ENCODE measurements around the gene CYTIP.
A peak's percentile ranks its signal among the peaks of the same experiment; 100 is the strongest.

Gene CYTIP

DNA sequence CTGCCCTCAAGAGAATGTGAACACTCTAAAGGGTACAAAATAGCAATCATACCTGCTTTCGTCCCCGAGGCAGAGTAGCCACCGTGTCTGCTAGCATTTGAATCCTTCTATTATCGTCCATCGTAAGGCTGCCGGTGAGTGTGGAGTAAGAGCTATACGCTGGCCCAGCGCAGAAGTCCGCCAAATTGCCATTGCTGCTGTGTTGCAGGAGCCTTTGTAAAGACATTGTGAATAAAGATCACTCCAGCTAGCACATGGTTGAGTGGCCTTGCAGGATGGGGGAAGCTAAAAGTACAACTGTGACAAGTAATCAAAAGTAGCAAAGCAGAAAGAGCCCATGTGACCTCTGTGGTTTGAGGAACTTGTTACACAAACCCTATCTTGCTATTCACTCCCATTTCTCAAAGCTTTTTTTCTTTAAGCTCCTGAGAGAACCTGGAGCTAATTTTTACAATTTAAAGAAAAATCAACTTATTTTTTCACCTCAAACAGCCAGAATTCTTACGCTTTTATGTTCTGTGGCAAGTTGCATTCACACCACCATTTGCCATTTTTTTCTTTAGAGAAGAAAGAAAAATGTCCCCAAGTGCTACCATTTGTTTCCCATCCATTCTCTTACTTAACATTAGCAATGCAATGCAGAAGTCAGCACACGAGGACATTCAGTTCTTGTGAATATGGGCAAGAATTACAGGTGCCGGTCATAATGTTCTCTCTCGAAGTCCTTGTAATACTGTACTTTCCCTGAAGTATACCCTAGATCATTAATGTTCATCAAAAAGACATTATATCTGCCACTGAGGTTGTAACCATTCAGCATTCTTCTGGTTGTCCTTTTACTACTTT, at the start of gene CYTIP:
Gene CYTIP, minus strand, starts transcription at position 295 of the 846 bp plus-strand sequence. Its CDS starts 69 bp downstream, at position 226.
- DNase-seq (ENCODE audit: low read depth) = peak; percentile 39

DNA sequence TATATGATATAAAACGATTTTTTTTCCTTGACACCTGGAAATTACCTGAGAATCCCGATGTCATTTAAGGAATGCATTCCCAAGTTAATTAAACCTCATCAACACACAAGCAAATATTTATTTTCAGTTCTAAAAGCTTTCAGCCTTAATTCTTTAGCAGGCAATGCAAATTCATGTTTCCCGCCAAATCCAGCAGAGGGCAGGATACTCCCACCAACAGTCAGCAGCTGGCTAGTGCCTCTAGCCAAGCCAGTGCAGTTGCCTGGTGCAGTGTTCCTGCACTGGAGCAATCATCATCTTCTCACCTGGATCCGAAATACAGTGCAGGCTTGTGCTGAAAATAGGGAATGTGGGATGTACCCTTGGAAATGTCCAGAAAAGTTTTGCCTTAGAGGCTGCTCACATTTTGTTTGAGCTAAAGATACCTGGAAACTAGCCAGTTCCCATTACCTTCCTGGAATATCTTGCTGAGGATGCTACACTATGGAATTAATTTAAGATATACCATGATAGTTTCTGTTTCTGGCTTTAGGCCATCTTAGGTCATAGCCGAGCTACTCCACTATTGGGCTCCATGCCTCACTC, 48.4 kb upstream of the CYTIP start:
- DNase-seq (ENCODE audit: low read depth) = peak; percentile 30

DNA sequence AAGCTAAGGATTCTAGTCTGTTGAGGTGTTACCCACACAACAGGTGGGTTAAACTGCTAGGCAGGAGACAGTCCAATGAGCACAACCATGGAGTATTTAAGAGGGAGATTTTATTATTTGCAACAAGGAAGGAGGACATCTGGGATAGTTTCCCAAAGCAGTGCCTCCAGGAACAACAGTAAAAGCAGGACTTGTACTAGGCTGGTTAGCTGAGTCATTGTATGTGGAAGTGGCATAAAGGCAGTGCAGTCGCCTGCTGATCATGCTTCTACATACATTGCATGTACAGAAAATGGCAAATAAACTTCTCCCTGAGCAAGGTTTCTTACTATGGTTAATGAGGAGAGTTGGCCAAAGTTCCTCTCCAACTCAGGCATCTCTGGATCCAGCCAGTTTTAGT, 46.1 kb upstream of the CYTIP start:
- DNase-seq (ENCODE audit: low read depth) = no peak

DNA sequence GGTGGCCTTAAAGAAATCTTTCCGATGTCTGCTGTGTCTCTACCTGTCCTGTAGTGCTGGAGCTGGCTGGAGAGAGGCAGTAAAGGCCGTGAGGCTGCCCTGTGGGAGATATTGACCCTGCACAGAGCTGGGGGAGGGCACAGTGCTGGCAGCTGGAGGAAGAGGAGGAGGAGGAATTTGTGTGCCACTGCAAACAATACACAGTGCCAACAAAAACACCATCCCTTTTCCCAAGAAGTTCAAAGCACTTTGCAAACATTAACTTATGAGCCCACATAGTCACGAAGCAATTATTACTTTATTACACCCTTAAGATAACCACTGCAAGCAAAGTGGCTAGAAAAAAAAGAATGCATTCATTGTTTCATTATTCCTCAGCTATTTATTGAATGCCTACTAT, 45.0 kb upstream of the CYTIP start:
- no peak for DNase-seq (ENCODE audit: low read depth)

DNA sequence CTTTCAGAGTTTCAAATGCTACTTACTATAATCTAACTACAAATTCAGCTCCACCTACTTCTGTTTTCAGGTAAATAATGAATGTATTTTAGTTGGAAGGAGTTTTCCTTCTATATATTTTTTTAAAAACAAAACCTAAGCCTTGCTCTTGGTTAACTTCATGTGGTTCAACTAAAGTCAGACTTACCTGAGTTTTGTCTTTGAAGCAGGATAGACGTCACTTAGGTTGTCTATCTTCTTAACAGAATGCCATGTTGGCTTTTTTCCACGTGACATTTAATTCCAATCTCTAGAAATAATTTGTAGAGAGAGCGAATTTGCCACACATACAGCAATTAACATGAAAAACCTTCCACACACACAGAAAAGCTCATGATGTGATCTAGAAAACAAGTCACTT, 43.9 kb upstream of the CYTIP start:
- DNase-seq (ENCODE audit: low read depth) = no peak

DNA sequence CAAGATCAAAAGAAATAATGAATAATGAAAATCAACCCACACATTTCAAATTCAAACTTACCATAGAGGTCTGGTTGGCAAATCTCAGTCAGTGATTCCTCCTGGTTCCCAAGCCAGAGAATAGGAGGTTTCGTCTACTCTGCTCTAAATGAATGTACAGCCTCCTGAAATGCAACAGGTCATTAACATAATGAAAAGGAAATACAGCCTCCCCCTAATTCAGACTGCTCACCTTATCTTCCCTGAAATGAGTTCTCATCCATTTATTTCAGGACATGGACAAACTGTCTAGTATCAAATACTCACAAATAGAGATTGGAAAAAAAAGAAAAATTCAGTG, 43.4 kb upstream of the CYTIP start:
- DNase-seq (ENCODE audit: low read depth) = no peak

DNA sequence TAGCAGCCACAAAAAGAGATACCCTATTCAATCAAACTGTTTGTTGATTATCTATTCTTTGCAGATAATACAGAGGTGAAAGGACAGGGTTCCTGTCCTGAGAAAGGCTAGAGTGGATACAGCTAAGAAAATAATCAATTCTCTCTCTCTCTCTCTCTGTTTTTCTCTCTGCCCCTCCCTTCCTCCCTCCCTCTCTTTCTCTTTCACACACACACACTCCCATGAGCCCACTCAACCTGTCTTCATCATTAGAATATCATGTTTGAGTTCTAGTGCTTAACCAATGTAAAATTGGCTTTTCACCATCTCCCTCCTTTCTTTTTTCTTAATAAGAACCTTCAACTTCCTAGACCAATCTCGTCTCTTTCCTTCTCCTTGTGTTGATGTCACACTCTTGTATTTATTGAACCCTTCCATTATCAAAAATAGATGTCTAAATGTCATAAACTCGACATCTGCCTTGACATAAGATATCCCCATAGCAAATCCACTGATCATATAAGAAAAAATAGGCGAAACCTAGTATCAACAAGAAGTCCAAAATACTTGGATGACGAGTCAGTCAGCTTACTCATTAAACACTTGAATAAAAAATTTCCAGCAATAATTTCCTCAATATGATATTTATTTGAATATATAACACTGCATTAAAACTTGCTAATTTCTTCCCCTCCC, 42.8 kb upstream of the CYTIP start:
- DNase-seq (ENCODE audit: low read depth) = no peak

DNA sequence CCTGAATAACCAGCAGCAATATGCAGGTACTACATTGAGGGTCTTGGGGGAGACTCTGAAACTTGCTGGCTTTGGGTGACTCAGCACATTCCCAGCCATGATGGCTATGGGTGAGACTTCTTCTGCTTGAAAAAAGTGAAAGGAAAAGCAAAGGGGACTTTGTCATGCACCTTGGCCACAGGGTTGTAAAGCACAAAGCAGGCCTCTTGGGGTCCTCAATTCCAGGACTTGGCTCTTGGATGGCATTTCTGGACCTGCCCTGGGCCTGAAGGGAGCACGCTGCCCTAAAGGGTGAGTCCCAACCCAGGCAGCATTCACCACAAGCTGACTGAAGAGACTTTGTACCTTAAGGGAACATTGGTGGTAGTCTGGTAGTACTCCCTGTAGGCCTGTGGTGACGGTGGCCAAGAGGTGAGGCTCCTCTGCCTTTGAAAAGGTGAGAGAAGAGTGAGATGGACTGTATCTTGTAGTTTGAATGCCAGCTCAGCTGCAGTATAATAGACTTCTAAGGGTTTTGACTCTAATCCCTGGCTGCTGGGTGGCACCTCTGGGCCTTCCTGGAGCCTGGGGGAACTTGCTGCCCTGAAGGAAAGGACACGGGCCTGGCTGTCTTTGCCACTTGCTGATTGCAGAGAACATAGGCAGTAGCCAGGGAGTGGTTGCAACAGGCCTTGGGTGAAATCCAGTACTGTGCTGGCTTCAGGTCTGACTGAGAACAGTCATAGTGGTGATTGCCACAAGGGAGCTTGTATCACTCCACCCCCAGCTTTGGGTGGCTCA, 36.5 kb upstream of the CYTIP start:
- no peak for DNase-seq (ENCODE audit: low read depth)

DNA sequence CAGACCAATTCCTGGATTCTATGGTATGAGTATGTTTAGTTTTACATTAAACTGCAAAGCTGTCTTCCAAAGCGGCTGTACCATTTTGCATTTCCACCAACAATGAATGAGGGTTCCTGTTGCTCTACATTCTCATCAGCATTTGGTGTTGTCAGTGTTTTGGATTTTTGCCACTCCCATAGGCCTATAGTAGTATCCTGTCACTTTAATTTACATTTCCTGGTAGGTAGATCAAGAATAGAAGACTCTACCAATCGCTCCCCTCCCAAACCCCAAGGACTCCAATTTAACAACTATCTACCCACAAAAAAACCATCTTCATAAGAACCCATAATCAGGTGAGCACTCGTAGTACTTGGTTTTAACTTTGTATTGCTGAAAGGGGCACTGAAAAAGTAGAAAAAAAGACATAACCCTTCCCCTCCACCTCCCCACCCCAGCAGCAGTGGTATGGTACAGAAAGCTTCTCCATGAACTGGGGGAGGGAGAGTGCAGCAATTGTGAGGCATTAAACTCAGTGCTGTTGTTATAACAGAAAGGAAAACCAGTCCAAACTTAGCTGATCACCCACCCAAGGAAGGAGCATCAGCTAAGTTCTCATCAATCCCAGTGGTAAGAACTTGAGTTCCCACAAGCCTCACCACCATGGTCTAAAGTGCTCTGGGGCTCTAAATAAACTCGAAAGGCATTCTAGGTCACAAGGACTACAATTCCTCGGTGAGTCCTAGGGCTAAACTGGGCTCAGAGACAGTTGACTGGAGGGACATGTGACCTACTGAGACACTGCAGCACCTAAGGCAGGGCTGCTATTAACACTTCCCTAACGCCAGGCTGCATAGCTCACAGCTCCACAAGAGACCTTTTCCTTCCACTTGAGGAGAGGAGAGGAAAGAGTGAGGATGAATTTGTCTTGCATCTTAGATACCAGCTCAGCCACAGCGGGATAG, 35.5 kb upstream of the CYTIP start:
- DNase-seq (ENCODE audit: low read depth) = no peak

DNA sequence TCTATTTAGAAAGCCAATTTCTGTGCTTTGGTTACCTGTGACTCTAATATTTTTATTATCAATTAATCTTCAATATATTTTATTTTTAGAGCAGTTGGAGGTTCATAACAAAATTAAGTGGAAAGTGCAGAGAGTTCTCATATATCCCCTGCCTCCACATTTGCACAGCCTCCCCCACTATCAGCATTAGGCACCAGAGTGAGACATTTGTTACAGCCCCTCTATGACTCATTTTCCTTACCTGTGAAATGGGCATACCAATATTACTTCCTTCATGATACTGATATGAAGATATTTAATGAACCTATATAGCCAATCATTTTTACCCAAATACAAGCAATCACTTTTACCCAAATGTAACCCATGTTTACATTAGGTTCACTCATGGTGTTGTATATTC, 34.0 kb upstream of the CYTIP start:
- DNase-seq (ENCODE audit: low read depth) = no peak

DNA sequence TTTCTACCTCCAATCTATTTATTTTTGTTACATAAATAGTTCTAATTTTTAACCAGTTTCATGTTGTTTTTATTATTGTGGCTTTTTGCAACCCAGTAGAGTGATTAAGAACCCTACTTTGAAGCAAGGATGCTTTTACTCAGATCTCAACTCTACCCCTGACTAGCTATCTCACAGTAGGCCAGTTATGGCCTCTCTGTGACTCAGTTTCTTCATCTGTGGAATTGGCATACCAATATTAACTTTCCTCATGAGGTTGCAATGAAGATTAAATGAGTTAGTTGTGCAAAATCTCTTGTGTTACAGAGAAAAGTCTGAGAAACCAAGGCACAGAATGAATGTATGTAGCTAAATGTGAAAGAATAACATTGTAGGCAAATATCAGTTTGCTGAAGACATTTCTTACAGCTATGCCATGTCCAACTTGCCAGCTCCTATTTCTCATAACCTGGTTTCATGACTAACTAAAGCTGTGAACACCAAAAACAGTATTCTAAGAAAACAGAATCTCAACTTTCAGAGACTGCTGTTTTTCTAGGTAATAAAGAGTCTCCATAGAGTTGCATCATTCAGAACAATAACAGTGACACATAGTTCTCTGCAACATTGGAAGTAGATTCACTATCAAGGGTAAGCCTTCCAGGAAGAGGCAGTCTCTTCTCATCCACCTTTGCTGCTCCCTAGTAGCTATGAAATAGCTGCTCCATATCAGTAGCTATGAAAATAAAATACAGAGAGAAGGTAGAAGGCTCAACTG, 33.2 kb upstream of the CYTIP start:
- DNase-seq (ENCODE audit: low read depth) = no peak

DNA sequence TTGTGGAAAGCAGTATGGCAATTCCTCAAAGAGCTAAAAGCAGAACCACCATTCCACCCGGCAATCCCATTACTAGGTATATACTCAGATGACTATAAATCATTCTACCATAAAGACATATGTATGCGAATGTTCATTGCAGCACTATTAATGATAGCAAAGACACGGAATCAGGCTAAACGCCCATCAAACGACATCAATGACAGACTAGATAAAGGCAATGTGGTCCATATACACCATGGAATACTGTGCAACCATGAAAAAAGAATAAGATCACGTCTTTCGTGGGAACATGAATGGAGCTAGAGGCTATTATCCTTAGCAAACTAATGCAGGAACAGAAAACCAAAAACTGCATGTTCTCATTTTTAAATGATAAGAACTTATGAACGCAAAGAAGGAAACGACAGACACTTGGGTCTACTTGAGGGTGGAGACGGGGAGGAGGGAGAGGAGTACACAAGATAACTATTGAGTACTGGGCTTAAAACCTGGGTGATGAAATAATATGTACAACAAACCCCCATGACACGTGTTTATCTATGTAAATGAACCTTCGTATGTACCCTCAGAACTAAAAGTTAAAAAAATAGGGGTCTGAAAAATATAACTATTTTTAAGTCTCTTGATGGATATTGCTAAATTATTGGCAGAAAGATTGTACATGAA, 32.0 kb upstream of the CYTIP start:
- DNase-seq (ENCODE audit: low read depth) = no peak

DNA sequence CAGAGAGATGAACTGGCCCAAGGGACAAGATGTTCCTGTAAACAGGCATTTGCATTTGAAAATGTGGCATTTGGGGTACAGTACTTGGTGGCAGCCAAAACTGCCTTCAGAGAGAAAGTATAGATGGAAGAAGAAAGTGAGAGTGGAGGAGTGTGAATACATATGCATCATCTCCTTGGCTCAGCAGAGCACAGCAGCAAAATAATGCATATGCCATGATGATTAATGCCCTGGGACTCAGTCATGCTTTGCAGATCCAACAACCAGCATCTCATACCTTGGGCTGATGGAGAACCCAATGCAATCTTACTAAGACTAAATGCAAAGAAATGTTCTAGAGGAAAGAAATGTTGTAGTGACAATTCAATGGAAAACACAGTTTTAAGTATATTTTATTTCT, 29.7 kb upstream of the CYTIP start:
- no peak for DNase-seq (ENCODE audit: low read depth)

DNA sequence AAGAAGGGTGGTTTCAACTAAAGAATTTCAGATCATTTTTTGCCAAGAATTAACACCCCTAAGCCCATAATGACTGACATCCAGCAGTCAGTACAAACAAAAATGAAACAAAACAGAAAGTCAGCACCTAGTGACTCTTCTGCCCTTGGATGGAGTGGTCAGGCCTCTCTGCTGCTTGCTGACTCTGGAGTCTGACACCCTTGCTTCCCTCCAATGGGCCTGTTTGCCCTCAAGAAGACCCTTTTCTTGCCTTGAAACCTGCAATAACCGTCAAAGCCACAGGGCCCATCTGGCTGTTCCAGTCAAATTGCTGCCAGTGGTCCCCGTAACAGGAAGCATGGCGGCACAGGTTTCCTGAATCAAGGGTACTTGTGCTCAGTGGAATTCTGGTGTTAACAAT, 27.2 kb upstream of the CYTIP start:
- no peak for DNase-seq (ENCODE audit: low read depth)

DNA sequence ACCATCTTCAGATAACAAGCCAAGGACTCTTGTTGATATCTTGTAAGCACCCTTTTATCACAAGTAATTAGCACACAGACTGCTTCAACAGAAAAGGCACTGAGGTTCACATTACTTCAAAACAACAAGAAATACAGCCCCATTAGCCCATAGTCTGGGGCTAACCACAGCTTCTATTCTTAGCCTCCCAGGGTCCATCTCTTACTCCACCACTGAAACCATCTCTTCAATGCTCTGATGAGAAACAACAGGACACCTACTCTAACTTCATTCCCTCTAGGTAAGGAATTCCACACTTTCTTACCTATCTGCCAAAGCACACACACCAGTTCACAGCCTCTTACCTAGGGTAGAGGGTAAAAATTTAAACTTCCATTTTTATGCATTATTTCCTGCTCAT, 26.4 kb upstream of the CYTIP start:
- DNase-seq (ENCODE audit: low read depth) = no peak

DNA sequence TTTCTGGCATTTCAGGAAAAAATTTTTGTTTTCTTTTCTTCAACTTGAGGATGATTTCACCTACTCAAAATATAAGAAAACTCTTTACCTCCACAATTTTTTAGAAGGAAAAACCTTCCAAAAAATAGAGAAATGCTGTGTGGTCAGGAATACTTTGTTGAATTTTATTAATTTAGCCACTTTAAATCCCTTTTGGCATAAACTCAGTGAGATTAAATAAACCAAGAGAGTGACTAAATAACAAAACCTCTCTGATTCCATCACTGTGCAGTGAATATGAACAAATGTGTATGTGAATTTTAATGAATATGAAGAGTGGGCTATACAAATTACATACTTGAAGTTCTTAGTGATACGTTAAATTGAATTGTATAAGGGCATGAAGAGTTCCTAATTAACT, 25.8 kb upstream of the CYTIP start:
- DNase-seq (ENCODE audit: low read depth) = no peak

DNA sequence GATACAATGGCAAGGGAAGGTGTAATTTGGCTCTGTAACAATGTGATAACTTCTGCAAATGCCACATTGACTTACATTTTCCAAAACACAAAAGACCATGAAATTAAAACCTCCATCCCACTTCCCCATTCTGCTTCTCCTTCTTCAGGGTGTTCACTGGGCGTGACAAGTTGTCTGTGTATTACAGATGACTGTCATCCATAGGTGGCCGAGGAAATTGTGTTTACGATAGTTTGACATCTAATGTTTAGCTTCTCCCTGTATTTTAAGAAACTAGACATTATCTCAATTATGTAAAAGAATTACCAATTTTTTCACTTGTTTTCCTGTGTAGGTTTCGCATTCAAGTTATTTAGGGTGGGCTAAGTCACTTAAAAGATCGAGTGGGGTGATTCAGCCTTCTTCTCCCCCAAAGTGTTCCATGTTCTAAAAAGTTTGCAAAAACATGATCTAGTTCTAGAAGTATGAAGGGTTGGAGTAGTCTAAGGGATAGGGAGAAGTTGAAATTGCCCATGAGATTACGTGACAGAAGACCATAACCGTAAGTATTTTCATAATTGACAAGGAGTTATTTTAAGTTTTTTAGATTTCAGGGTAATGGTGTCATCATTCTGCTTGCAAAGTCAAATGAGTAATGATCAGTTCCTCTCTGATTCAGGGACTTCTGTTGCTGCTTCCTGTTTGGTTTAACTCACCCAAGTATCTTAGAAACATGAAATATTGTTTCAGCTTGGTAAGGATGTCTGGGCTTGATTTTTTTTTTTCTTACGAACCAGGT, 25.2 kb upstream of the CYTIP start:
- no peak for DNase-seq (ENCODE audit: low read depth)

DNA sequence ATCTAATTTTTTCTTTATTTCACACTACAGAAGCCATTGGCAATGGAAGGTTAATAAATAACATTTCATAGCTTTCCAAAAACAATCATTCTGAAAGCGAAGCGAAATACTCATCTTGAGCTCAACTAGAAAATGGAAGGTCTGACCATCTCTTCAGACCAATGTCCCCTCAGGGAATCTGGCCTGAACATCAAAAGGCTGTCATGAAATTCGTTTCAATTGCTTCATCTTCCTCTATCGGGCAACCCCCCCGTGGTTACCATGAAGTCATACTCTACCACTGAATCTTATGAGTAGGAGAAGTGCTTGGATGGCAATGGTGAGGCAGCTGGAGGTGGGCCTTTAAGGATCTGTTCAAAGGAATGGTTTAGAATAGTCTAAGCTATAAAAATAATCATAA, 22.9 kb upstream of the CYTIP start:
- no peak for DNase-seq (ENCODE audit: low read depth)

DNA sequence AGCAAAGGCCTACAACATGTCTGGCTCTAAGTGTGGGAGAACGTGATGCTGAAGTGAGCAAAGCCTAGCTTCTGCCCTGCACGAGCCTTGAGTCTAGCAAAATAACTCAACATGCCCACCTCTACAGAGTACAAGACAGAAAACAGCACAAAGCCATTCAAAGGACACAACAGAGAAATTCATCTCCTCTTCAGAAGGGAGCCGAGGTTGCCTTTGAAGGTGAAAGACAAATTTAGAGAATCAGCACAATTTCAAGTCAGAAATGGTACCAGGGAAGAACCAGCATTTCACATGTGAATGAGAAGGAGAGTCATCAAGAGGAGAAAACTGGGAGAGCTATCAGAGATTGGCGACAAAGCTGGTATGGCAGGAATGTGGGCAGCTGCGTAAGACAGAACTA, 21.7 kb upstream of the CYTIP start:
- DNase-seq (ENCODE audit: low read depth) = no peak
